GM12801 (cell line): ENCODE results near the gene STYXL2.

Experiments
- TF ChIP-seq, protein P1 (sequence below): IDR thresholded peaks from one replicate; pipeline ENCODE4 v1.5.1; 2011; ENCODE audit warnings: control low read depth; ENCODE audit not compliant: insufficient read length; ENCODE audit errors: extremely low read depth

Gene STYXL2

GRCh38 chr1:167102906-167103573 is 9.2 kb downstream of the STYXL2 start:
- TF ChIP-seq, protein P1, sequence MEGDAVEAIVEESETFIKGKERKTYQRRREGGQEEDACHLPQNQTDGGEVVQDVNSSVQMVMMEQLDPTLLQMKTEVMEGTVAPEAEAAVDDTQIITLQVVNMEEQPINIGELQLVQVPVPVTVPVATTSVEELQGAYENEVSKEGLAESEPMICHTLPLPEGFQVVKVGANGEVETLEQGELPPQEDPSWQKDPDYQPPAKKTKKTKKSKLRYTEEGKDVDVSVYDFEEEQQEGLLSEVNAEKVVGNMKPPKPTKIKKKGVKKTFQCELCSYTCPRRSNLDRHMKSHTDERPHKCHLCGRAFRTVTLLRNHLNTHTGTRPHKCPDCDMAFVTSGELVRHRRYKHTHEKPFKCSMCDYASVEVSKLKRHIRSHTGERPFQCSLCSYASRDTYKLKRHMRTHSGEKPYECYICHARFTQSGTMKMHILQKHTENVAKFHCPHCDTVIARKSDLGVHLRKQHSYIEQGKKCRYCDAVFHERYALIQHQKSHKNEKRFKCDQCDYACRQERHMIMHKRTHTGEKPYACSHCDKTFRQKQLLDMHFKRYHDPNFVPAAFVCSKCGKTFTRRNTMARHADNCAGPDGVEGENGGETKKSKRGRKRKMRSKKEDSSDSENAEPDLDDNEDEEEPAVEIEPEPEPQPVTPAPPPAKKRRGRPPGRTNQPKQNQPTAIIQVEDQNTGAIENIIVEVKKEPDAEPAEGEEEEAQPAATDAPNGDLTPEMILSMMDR, result no peak

GRCh38 chr1:167104256-167104633 is 10.4 kb downstream of the STYXL2 start:
- TF ChIP-seq, protein P1, result no peak

- TF ChIP-seq, protein P1, result no peak
These were observed 11.6 kb downstream of the STYXL2 start for GRCh38 chr1:167105271-167106118.

DNA sequence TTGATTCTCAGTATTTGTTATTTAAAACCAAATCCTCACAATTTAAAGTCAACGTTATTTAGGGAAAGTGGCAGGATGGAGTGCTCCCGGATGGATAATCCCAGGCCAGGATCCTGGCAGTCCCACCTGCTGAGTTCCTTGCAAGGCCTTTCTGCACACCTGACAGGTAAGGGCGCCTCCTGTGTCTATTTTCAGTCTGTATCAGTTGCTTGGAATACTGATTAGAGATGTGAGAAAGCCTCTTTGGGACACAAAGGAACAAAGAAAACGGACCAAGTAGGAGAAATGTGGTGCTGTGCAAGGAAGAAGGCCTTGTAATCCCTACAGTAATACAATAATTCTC is 12.2 kb downstream of the STYXL2 start:
- TF ChIP-seq, protein P1, result no peak

GRCh38 chr1:167107456-167107855 is 13.6 kb downstream of the STYXL2 start:
- TF ChIP-seq, protein P1, result no peak

DNA sequence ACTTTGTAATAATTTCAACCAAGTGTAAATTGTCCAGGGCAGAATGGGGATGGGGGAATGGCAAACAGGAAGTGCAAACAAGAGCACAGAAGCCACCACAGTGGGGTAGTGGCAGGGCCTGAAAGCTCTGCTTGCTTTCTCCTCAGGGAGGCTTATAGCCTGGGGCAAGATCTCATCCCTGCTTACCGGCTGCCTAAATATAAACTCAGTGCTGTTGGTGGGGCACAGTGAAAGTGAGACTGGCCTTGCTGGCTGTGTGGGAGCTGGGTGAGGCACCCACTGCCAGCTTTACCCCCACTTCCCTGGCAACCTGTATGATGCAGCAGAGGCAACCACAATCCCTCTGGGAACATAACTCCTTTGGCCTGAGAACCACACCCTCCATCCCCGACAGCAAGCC is 15.2 kb downstream of the STYXL2 start:
- TF ChIP-seq, protein P1, result no peak

DNA sequence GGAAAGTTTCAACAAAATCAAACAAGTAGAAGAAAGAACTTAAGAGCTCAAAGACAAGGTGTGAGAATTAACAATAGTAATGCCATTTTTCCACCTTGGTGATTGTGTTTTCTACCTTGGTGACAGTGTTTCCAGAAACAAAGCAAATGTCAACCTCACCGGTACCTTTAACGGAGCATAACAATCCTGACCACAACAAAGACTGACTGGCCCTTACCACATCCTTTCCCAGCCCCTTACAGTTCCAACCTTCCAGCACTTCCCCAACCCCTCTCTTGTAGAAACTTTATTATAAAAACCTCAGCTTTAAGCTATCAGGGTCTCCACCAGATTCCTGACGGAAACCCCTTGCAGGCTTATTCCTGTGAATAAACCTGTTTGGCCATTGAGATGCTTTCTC is 16.7 kb downstream of the STYXL2 start:
- TF ChIP-seq, protein P1, result no peak
